HG03045 (cell line): ENCODE data around the gene NPIPB2.
"Not testable (repeated sequence)": the region's sequence is repeated elsewhere in the genome, so short reads cannot be mapped to it uniquely, and the experiment has no call there.

Experiments used
- ATAC-seq: cut with Tn5 transposase; IDR thresholded peaks from one replicate; pipeline ENCODE4 v1.9.1; 2021; ENCODE audit warnings: mild to moderate bottlenecking, moderate library complexity; ENCODE audit not compliant: unreplicated experiment

The NPIPB2 gene

DNA sequence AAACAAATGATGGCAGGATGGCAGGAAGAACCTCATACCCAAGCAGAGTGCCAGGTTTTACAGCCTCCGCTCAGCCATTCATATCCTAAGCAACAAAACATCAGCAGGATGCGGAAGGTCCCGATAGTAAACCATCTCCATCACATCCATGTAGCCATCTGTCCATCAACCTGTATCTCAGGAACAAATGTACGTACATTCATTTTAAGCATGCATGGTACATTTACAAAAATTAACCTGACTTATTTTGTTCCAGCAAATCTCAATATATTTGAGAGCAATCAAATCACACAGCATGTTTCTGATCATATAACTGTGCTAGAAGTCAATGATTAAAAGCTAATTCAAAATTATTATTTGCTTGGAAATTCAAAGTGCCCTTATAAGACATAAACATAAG, at the start of gene NPIPB2:
NPIPB2 (minus strand) TSS at position 101 of the 400 bp plus-strand sequence; CDS start at position 101, 0 bp downstream.
- not testable (repeated sequence) for ATAC-seq

- no peak for ATAC-seq
Observed at GRCh38 chr16:11990702-11991390, 49.0 kb upstream of the NPIPB2 start.

GRCh38 chr16:11988258-11988978, 46.6 kb upstream of the NPIPB2 start:
- no peak for ATAC-seq

- ATAC-seq: no peak
Observed at GRCh38 chr16:11986521-11987057, 44.7 kb upstream of the NPIPB2 start.

GRCh38 chr16:11985250-11985649, 43.4 kb upstream of the NPIPB2 start:
- ATAC-seq: no peak

DNA sequence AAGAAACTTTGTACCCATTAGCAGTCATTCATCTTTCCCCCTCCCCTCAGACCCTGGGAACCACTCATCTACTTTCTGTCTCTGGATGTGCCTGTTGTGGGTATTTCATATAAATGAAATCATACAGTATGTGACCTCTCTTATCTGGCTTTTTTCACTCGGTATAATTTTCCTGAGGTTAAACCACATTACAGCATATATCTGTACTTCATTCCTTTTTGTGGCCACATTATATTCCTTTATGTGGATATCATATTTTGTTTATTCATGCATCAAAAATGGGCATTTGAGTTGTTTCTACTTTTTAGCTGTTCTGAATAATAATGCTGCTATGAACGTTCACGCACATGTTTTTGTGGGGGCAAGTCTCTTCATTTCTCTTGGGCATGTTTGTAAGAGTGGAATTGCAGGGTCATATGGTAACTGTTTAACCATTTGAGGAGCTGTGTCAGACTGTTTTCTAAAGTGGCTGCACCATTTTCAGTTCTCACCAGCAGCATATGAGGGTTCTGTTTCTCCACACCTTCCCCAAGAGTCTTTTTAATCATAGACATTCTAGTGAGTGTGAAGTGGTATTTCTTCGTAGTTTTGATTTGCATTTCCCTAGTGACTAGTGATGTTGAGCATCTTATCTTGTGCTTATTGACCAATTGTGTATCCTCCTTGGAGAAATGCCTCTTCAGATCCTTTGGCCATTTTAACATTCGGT, 38.4 kb upstream of the NPIPB2 start:
- ATAC-seq: no peak

- no peak for ATAC-seq
Observed at GRCh38 chr16:11979013-11979672, 37.3 kb upstream of the NPIPB2 start.

- ATAC-seq: no peak
Observed at GRCh38 chr16:11978080-11978479, 36.2 kb upstream of the NPIPB2 start.

- no peak for ATAC-seq
Observed at GRCh38 chr16:11977376-11978041, 35.7 kb upstream of the NPIPB2 start.

DNA sequence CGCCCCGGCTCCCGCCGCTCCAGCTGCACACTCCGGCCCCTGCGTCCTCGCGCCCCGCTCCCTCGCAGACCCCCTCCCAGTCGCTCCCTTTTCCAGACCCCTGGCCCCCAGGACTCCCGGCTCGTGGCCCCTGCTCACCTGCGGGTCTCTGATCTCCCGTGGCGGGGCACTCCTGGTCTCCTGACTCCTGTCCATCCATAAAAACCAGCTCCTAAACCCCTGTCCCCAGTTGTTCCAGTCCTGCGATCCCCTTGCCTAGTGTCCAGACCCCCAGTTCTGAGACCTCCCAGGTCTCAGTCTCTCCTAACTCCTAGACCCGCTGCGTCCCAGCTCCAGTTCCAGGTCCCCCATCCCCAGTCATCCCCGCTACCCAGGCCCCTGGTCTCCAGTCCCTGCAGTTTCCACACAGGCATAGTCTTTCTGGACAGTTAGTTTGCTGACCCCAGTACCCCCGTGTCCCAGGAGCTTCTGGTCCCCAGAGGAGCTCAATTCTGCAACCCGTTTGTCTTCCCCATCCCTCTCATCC, 35.1 kb upstream of the NPIPB2 start:
- ATAC-seq: peak; percentile 14

- no peak for ATAC-seq
Observed at GRCh38 chr16:11973070-11973469, 31.2 kb upstream of the NPIPB2 start.

DNA sequence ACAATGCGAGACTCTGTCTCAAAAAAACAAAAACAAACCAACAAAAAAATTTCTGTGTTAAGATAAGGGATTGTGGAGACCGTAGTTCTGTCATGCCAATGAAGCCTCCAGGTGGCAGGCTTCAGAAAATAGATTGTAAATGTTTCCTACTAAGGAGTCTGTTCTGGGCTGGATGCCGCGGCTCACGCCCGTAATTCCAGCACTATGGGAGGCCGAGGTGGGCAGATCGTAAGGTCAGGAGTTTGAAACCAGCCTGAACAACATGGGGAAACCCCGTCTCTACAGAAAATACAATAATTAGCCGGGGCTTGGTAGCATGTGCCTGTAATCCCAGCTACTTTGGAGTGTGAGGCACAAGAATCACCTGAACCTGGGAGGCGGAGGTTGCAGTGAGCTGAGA, 30.3 kb upstream of the NPIPB2 start:
- no peak for ATAC-seq

GRCh38 chr16:11970292-11970691, 28.4 kb upstream of the NPIPB2 start:
- ATAC-seq: not testable (repeated sequence)

GRCh38 chr16:11968577-11968976, 26.7 kb upstream of the NPIPB2 start:
- ATAC-seq: no peak

GRCh38 chr16:11967195-11967911, 25.5 kb upstream of the NPIPB2 start:
- no peak for ATAC-seq

GRCh38 chr16:11966173-11966572, 24.3 kb upstream of the NPIPB2 start:
- no peak for ATAC-seq

- ATAC-seq: peak; percentile 77
Observed at GRCh38 chr16:11964761-11965551, 23.1 kb upstream of the NPIPB2 start, which contains the start of gene TNFRSF17. TSS of gene TNFRSF17 (plus strand) at chr16:11965210. CDS start at chr16:11965325, 115 bp downstream.

- no peak for ATAC-seq
Observed at GRCh38 chr16:11963706-11964105, 21.9 kb upstream of the NPIPB2 start.

DNA sequence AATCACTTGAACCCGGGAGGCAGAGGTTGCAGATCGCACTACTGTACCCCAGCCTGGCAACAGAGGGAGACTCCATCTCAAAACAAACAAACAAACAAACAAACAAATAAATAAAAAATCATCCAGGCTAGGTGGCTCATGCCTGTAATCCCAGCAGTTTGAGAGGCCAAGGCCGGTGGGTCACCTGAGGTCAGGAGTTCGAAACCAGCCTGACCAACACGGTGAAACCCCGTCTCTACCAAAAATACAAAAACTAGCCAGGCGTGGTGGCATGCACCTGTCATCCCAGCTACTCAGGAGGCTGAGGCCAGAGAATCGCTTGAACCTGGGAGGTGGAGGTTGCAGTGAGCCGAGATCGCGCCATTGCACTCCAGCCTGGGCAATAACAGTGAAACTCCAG, 21.1 kb upstream of the NPIPB2 start:
- not testable (repeated sequence) for ATAC-seq
